MM.1S (cell line): ENCODE measurements around the gene ARMC8.
A peak's percentile ranks its signal among the peaks of the same experiment; 100 is the strongest.

Experiments
- DNase-seq: peaks from one replicate; pipeline ENCODE4 v3.0.0-alpha.2; 2015
- H2AFZ ChIP-seq: fragments of 300-600 bp; sonication (generic); 2 replicates; pipeline ENCODE4 v1.6.0; 2016; ENCODE audit warnings: antibody characterized with exemption, low read length
- H3F3A ChIP-seq: fragments of 300-600 bp; sonication (generic); 2 replicates; pipeline ENCODE4 v1.6.1; 2016; ENCODE audit warnings: mild to moderate bottlenecking, antibody characterized with exemption, low read length, moderate library complexity, mixed read lengths; ENCODE audit not compliant: insufficient read depth
- H3K27ac ChIP-seq: fragments of 300-600 bp; sonication (generic); 2 replicates; pipeline ENCODE4 v1.5.1; 2016; ENCODE audit warnings: mild to moderate bottlenecking, low read length
- H3K27me3 ChIP-seq: fragments of 300-600 bp; sonication (generic); replicated peaks from 2 replicates; pipeline ENCODE4 v1.6.0; 2016; ENCODE audit warnings: low read length; ENCODE audit not compliant: insufficient read depth
- H3K36me3 ChIP-seq: fragments of 300-600 bp; sonication (generic); replicated peaks from 2 replicates; pipeline ENCODE4 v1.6.1; 2016; ENCODE audit warnings: mild to moderate bottlenecking, low read length, mixed read lengths; ENCODE audit not compliant: insufficient read depth
- H3K4me1 ChIP-seq: fragments of 300-600 bp; sonication (generic); 2 replicates; pipeline ENCODE4 v1.6.1; 2016; ENCODE audit warnings: low read length, mixed read lengths
- H3K4me2 ChIP-seq: fragments of 300-600 bp; sonication (generic); 2 replicates; pipeline ENCODE4 v1.6.0; 2016; ENCODE audit warnings: low read depth, low read length
- H3K4me3 ChIP-seq: fragments of 300-600 bp; sonication (generic); 2 replicates; pipeline ENCODE4 v1.5.1; 2016; ENCODE audit warnings: low read length, mixed read lengths
- H3K79me2 ChIP-seq: fragments of 300-600 bp; sonication (generic); 2 replicates; pipeline ENCODE4 v1.6.1; 2016; ENCODE audit warnings: mixed run types, low read length, mixed read lengths
- H3K9ac ChIP-seq: fragments of 300-600 bp; sonication (generic); 2 replicates; pipeline ENCODE4 v1.6.1; 2016; ENCODE audit warnings: low read length, mixed read lengths
- H3K9me2 ChIP-seq: fragments of 300-600 bp; sonication (generic); replicated peaks from 2 replicates; pipeline ENCODE4 v1.6.1; 2016; ENCODE audit warnings: mild to moderate bottlenecking, low read length, mixed read lengths; ENCODE audit not compliant: insufficient read depth
- H3K9me3 ChIP-seq: fragments of 300-600 bp; sonication (generic); replicated peaks from 2 replicates; pipeline ENCODE4 v1.6.1; 2016; ENCODE audit warnings: mild to moderate bottlenecking, low read length, mixed read lengths; ENCODE audit not compliant: insufficient read depth
- H4K20me1 ChIP-seq: fragments of 300-600 bp; sonication (generic); 2 replicates; pipeline ENCODE4 v1.6.1; 2016; ENCODE audit warnings: mild to moderate bottlenecking, low read length, moderate library complexity, mixed read lengths; ENCODE audit not compliant: insufficient read depth
- CTCF ChIP-seq: fragments of 300-600 bp; sonication (generic); IDR thresholded peaks from 2 replicates; pipeline ENCODE4 v1.5.1; 2016; ENCODE audit warnings: antibody characterized with exemption, low read length, mixed read lengths
- EZH2 ChIP-seq: fragments of 300-600 bp; sonication (generic); optimal IDR thresholded peaks from 2 replicates; pipeline ENCODE3; 2017; ENCODE audit warnings: low read depth, mild to moderate bottlenecking, antibody characterized with exemption, low read length, mixed read lengths
- EZH2phosphoT487 ChIP-seq: fragments of 300-600 bp; sonication (generic); IDR thresholded peaks from 2 replicates; pipeline ENCODE4 v1.6.1; 2018; ENCODE audit warnings: antibody characterized with exemption, low read length

Gene ARMC8

GRCh38 chr3:138188013-138188730 is 1.1 kb downstream of the ARMC8 start:
- Histone ChIP-seq H3K4me2 (peak overlapping the region; percentile 89), H3K9ac (peak overlapping the region; percentile 97), H2AFZ (peak overlapping the region; percentile 97), H4K20me1 (no peaks in the 10 kb centered on the region), H3K9me3 (no peaks in the 10 kb centered on the region), H3K36me3 (peaks cover 2% of the 10 kb centered on the region; the same call in 1 of the 2 replicates), H3K4me3 (peak overlapping the region; percentile 95), H3F3A (peaks cover 5% of the 10 kb centered on the region; the same call in 1 of the 2 replicates), H3K27ac (peak overlapping the region; percentile 82; the same call in 1 of the 2 replicates), H3K27me3 (0 out of 2 replicates have a peak, but pooled peaks cover 5% of the 10 kb centered on the region), H3K79me2 (peaks cover 57% of the 10 kb centered on the region), H3K4me1 (peaks cover 19% of the 10 kb centered on the region), H3K9me2 (no peaks in the 10 kb centered on the region)
- TF ChIP-seq EZH2 (no peak), CTCF (no peak), EZH2phosphoT487 (no peak)
- DNase-seq: no peak

- H4K20me1 ChIP-seq: peaks cover 14% of the 10 kb centered on the region
- no peak overlapping the region for H3K4me3 ChIP-seq
- no peak overlapping the region for H3K27ac ChIP-seq
- H2AFZ ChIP-seq: no peak overlapping the region
- H3K27me3 ChIP-seq: no peaks in the 10 kb centered on the region
- no peak overlapping the region for H3K9ac ChIP-seq
- no peak for TF ChIP-seq EZH2phosphoT487
- no peaks in the 10 kb centered on the region for H3K36me3 ChIP-seq
- peaks cover 27% of the 10 kb centered on the region for H3F3A ChIP-seq
- H3K4me1 ChIP-seq: peaks cover 16% of the 10 kb centered on the region
- peaks cover 89% of the 10 kb centered on the region for H3K79me2 ChIP-seq
- no peak for DNase-seq
- H3K9me3 ChIP-seq: no peaks in the 10 kb centered on the region
- H3K4me2 ChIP-seq: no peak overlapping the region
- no peaks in the 10 kb centered on the region for H3K9me2 ChIP-seq
These were observed 8.4 kb downstream of the ARMC8 start for GRCh38 chr3:138195481-138195880.

- Histone ChIP-seq H4K20me1 (peaks cover 15% of the 10 kb centered on the region), H3K4me2 (no peak overlapping the region), H3K36me3 (no peaks in the 10 kb centered on the region)
These were observed 8.9 kb downstream of the ARMC8 start for GRCh38 chr3:138196023-138196422.

More at GRCh38 chr3:138196023-138196422, 8.9 kb downstream of the ARMC8 start:
- Histone ChIP-seq H3K9ac (no peak overlapping the region), H3K4me1 (peaks cover 17% of the 10 kb centered on the region), H3K9me2 (no peaks in the 10 kb centered on the region), H3K4me3 (no peak overlapping the region), H2AFZ (no peak overlapping the region), H3K79me2 (peaks cover 89% of the 10 kb centered on the region), H3K27ac (no peak overlapping the region), H3K27me3 (no peaks in the 10 kb centered on the region), H3F3A (peaks cover 27% of the 10 kb centered on the region), H3K9me3 (no peaks in the 10 kb centered on the region)
- TF ChIP-seq CTCF (no peak), EZH2phosphoT487 (no peak), EZH2 (no peak)
- no peak for DNase-seq
